H1 (cell line): ENCODE measurements around the gene ARHGAP21. TPM values are rescaled to one million over a fixed set of nuclear protein-coding genes. Genes with fewer than 3 reads are reported as not detected.

ENCODE experiments used
- BRCA1 ChIP-seq: IDR thresholded peaks from 2 replicates; pipeline ENCODE4 v1.6.1; 2012; ENCODE audit warnings: low read depth, low read length, improper control_type of control experiment
- EZH2 ChIP-seq: fragments of 200-600 bp; sonication (generic); IDR thresholded peaks from 2 replicates; pipeline ENCODE4 v1.7.1; 2012; ENCODE audit warnings: low read depth, mild to moderate bottlenecking, moderate library complexity, low read length, inconsistent platforms; ENCODE audit not compliant: severe bottlenecking
- SIX5 ChIP-seq: IDR thresholded peaks from 2 replicates; pipeline ENCODE4 v1.6.1; 2011; ENCODE audit warnings: mild to moderate bottlenecking, low read depth, low read length
- polyA plus RNA-seq, 7 experiments: library from polyadenylated mRNA; depleted of rRNA in 3 of 7; stranded (reverse) in 5 of 7; unstranded in 2 of 7; fragments of >200 nt in 5 of 7; fragments of 200-250 nt in 2 of 7; gene quantifications; 1 replicate in 5 of 7; 2 replicates in 1 of 7; 4 replicates in 1 of 7; pipeline versions ENCODE4 v1.2.1 to v1.2.3, GENCODE V29; 2011 to 2013; ENCODE audit warnings: missing spikeins in 2 of 7, mixed read lengths in 2 of 7
- total RNA-seq: library from RNA; stranded (reverse); fragmentation: NEBNext Ultra II Directional; extraction: Animal tissue kit (Norgen Biotek cat#: 25700); gene quantifications from 2 replicates; pipeline ENCODE4 v1.2.1, GENCODE V29; 2021
- TF ChIP-seq, protein P1 (sequence below): IDR thresholded peaks from 2 replicates; pipeline ENCODE4 v1.6.1; 2012; ENCODE audit warnings: low read length, inconsistent platforms

The ARHGAP21 gene
- total and polyA plus RNA-seq, 2 of the 8 experiments (the other 6 are each of a cell fraction or from before 2014, with no cell fraction given), result 14.4 to 35.3 TPM

GRCh38 chr10:24721229-24722106 is 2.2 kb downstream of the ARHGAP21 start (continued):
- TF ChIP-seq SIX5, result no peak
- peak; percentile 62 for TF ChIP-seq EZH2
- no peak for TF ChIP-seq BRCA1
- TF ChIP-seq, protein P1, sequence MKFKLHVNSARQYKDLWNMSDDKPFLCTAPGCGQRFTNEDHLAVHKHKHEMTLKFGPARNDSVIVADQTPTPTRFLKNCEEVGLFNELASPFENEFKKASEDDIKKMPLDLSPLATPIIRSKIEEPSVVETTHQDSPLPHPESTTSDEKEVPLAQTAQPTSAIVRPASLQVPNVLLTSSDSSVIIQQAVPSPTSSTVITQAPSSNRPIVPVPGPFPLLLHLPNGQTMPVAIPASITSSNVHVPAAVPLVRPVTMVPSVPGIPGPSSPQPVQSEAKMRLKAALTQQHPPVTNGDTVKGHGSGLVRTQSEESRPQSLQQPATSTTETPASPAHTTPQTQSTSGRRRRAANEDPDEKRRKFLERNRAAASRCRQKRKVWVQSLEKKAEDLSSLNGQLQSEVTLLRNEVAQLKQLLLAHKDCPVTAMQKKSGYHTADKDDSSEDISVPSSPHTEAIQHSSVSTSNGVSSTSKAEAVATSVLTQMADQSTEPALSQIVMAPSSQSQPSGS, result no peak
